Ectodermal cell (in vitro differentiated cells): ENCODE data around the gene LTB4R. TPM values are rescaled to one million over a fixed set of nuclear protein-coding genes. Genes with fewer than 3 reads are reported as not detected.

ENCODE experiments used
- H3K27ac ChIP-seq: 2 replicates; pipeline ENCODE4 v1.7.0; 2013; ENCODE audit warnings: mild to moderate bottlenecking, low read depth, low read length; ENCODE audit not compliant: insufficient read depth, poor library complexity, severe bottlenecking
- H3K27me3 ChIP-seq: 2 replicates; pipeline ENCODE4 v1.7.0; 2013; ENCODE audit warnings: mild to moderate bottlenecking, low read length; ENCODE audit not compliant: insufficient read depth, control insufficient read depth, poor library complexity, severe bottlenecking
- H3K36me3 ChIP-seq: one replicate; pipeline ENCODE4 v1.7.0; 2013; ENCODE audit warnings: low read length; ENCODE audit not compliant: control insufficient read depth, insufficient read depth
- H3K4me1 ChIP-seq: one replicate; pipeline ENCODE4 v1.7.0; 2013; ENCODE audit warnings: low read length; ENCODE audit not compliant: control insufficient read depth, insufficient read depth
- H3K4me3 ChIP-seq: 2 replicates; pipeline ENCODE4 v1.7.0; 2013; ENCODE audit warnings: low read depth, low read length, control low read depth; ENCODE audit not compliant: insufficient read depth
- H3K9me3 ChIP-seq: 2 replicates; pipeline ENCODE4 v1.7.0; 2013; ENCODE audit warnings: mild to moderate bottlenecking, low read length, moderate library complexity; ENCODE audit not compliant: control insufficient read depth
- WGBS, 2 experiments: methylation state at CpG; one replicate each; pipeline ENCODE4 v1.1.7; 2013; ENCODE audit warnings: missing lambda C conversion rate in 2 of 2; 5-methylcytosine and 5-hydroxymethylcytosine counted together
- polyA plus RNA-seq, 4 experiments: library from polyadenylated mRNA; stranded (reverse); fragments of 50-300 nt; gene quantifications; one replicate each; pipeline ENCODE4 v1.2.3, GENCODE V29; 2013

Gene LTB4R
- polyA plus RNA-seq (2013, experiment 1 of 4) = 7.4 TPM
- 7.6 TPM for polyA plus RNA-seq (2013, experiment 2 of 4)
- polyA plus RNA-seq (2013, experiment 3 of 4) = 6.4 TPM
- polyA plus RNA-seq (2013, experiment 4 of 4) = 7.9 TPM

DNA sequence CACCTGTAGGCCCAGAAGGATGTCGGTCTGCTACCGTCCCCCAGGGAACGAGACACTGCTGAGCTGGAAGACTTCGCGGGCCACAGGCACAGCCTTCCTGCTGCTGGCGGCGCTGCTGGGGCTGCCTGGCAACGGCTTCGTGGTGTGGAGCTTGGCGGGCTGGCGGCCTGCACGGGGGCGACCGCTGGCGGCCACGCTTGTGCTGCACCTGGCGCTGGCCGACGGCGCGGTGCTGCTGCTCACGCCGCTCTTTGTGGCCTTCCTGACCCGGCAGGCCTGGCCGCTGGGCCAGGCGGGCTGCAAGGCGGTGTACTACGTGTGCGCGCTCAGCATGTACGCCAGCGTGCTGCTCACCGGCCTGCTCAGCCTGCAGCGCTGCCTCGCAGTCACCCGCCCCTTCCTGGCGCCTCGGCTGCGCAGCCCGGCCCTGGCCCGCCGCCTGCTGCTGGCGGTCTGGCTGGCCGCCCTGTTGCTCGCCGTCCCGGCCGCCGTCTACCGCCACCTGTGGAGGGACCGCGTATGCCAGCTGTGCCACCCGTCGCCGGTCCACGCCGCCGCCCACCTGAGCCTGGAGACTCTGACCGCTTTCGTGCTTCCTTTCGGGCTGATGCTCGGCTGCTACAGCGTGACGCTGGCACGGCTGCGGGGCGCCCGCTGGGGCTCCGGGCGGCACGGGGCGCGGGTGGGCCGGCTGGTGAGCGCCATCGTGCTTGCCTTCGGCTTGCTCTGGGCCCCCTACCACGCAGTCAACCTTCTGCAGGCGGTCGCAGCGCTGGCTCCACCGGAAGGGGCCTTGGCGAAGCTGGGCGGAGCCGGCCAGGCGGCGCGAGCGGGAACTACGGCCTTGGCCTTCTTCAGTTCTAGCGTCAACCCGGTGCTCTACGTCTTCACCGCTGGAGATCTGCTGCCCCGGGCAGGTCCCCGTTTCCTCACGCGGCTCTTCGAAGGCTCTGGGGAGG, at the start of gene LTB4R:
Gene LTB4R (plus strand): TSS at position 857 of the 959 bp plus-strand sequence. CDS start 4,150 bp downstream, outside the sequence.
- H3K4me1 ChIP-seq = no peaks in the 10 kb centered on the region
- 96% methylated on average over 99 of the region's 99 CpGs for WGBS, 2 experiments
- peaks cover 5% of the 10 kb centered on the region for H3K36me3 ChIP-seq

DNA sequence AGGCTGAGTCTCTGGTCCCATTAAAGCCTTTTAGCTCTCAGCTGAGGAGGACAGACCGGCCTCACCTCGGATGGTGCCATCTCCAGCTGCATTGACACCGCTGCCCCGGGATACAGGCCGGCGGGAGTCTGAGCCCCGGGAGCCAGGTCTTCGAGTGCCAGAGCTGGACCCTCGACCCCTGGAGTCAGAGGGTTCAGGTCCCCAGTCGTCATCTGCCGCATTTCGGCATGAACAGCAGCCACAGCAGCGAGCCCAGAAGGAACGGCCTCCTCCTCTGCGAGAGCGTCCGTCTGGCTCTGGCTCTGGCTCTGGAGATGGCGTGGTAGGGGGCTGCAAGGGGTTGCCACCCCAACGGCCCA, 49.4 kb upstream of the LTB4R start:
- 92 to 93% methylated on average over 19 of the region's 19 CpGs for WGBS, 2 experiments
- H3K27ac ChIP-seq = no peak overlapping the region

More for the DNA sequence above, at the start of gene LTB4R:
- Histone ChIP-seq H3K27ac (no peak within 1 kb of the TSS), H3K9me3 (no peaks in the 10 kb centered on the region), H3K27me3 (no peaks in the 10 kb centered on the region), H3K4me3 (no peak within 1 kb of the TSS)

DNA sequence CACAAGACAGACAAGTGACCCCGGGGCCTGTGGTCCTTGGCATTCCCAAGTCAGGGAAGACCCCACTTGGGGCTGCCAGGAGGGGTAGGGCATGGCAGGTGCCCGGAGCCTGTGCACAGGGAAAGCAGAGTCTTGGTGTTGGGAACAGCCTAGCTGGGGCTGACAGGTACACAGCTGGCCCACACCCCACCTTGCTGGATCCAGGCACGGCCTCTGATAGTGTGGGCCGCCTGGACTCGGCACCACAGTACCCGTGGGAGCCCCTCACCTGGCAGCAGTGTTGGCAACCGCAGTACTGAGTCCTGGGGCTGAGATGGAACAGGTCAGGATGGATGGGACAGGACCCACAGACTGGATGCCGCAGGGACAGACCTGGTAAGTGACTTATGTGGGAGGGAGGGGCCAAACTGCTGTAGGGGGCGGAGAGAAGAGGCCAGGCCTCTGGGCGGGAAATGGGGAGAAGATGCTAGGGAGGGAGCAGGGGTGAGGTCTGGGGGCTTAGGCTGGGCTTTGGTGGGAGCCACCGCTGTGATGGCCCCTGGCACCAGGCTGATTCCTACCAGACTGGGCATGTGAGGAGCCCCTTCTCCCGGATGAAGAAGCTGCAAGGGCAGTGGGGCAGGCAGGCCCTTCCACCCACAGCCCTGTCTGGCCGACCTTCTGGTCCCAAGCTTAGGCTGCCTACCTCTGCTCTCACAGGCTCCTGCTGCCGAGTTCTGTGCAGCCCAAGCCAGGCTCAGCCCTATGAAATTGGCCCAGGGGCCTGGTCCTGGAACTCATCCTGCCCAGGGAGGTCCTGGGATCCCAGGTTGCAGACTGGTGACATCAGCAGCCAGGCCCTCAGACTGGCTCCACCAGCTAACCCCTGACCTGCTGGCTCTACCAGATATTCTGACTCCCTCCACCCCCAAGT, 48.2 kb upstream of the LTB4R start, which contains the start of gene TGM1:
Gene TGM1 (minus strand): TSS at position 357 of the 913 bp plus-strand sequence. CDS start 825 bp downstream, outside the sequence.
- 82 to 84% methylated on average over 14 of the region's 14 CpGs for WGBS, 2 experiments
- H3K9me3 ChIP-seq = no peaks in the 10 kb centered on the region
- no peak within 1 kb of the TSS for H3K27ac ChIP-seq
- H3K36me3 ChIP-seq = no peaks in the 10 kb centered on the region
- H3K27me3 ChIP-seq = no peaks in the 10 kb centered on the region
- no peaks in the 10 kb centered on the region for H3K4me1 ChIP-seq
- no peak within 1 kb of the TSS for H3K4me3 ChIP-seq

More for the DNA sequence above, 49.4 kb upstream of the LTB4R start:
- H3K4me3 ChIP-seq = no peak overlapping the region
- no peaks in the 10 kb centered on the region for H3K36me3 ChIP-seq
- no peaks in the 10 kb centered on the region for H3K4me1 ChIP-seq
- H3K9me3 ChIP-seq = no peaks in the 10 kb centered on the region
- no peaks in the 10 kb centered on the region for H3K27me3 ChIP-seq

DNA sequence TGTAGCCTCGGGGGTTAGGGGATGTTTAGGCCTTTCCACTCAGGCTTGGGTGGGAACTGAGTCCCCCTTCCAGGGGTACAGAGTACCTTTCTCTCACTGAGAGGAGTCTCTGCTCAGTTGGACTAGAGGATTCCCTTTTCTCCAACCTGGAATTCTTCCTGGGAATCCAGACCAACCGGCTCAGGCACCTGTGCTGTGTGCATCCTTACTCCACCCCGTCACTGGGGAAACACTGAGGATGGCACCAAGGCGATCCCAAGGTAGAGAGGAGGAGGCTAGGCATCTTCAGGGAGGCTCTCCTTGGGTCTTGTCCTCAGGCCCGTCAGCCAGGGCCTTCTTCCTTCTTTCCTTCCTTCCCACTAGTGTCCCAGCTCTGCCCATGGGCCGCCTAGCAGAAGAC, 47.5 kb upstream of the LTB4R start:
- Histone ChIP-seq H3K36me3 (no peaks in the 10 kb centered on the region), H3K27me3 (no peaks in the 10 kb centered on the region), H3K9me3 (no peaks in the 10 kb centered on the region), H3K27ac (no peak overlapping the region), H3K4me3 (no peak overlapping the region), H3K4me1 (no peaks in the 10 kb centered on the region)
- WGBS, 2 experiments = 84 to 92% methylated on average over 6 of the region's 6 CpGs

DNA sequence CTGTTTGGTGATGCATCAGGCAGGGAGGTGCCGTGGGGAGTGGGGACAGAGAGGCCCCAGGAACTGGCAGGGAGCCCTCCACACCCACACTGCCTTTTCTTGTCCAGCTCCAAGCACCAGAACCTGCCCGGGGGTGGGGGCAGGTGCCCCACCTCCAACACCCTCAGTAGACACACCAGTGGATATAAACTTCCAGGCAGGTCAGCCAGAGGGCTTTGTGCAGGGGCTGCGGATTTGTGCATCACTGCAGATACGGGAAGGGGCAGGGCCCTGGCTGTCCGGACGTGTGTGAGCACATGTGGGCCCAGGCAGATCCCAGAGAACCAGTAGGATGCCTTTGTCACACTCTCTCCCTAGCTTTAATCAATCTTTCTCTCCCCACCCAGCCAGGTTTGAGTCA, 47.0 kb upstream of the LTB4R start:
- Histone ChIP-seq H3K4me1 (no peaks in the 10 kb centered on the region), H3K27ac (no peak overlapping the region)
- 88 to 89% methylated on average over 6 of the region's 6 CpGs for WGBS, 2 experiments

GRCh38 chr14:24266344-24267244, 44.7 kb upstream of the LTB4R start:
- Histone ChIP-seq H3K27ac (no peak overlapping the region), H3K4me3 (no peak overlapping the region), H3K4me1 (no peaks in the 10 kb centered on the region), H3K36me3 (no peaks in the 10 kb centered on the region), H3K9me3 (no peaks in the 10 kb centered on the region), H3K27me3 (no peaks in the 10 kb centered on the region)
- 93 to 94% methylated on average over 18 of the region's 18 CpGs for WGBS, 2 experiments

More for the DNA sequence above, 47.0 kb upstream of the LTB4R start:
- no peaks in the 10 kb centered on the region for H3K27me3 ChIP-seq
- H3K9me3 ChIP-seq = no peaks in the 10 kb centered on the region
- H3K36me3 ChIP-seq = no peaks in the 10 kb centered on the region
- H3K4me3 ChIP-seq = no peak overlapping the region

DNA sequence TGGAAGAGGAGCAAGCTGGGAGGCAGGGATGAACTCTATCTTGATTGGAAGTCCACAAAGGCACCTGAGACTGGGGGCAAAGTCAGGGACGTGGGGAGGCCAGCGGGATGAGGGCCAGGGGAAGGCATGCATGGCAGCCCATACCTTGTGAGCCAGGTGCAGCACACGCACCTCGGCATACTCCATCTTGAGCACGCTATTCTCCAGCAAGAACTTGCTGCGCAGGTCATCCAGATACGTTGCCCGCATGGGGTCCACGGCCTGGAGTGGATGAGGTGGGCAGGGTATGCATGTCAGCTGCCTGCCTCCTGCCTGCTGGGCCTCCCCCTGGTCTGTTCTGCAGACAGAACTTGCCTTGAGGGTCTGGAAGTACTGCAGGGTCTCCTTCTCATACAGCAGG, 43.8 kb upstream of the LTB4R start:
- no peaks in the 10 kb centered on the region for H3K4me1 ChIP-seq
- no peaks in the 10 kb centered on the region for H3K9me3 ChIP-seq
- no peak overlapping the region for H3K27ac ChIP-seq
- 94 to 95% methylated on average over 9 of the region's 9 CpGs for WGBS, 2 experiments
- H3K36me3 ChIP-seq = no peaks in the 10 kb centered on the region
- no peak overlapping the region for H3K4me3 ChIP-seq
- no peaks in the 10 kb centered on the region for H3K27me3 ChIP-seq

- no peaks in the 10 kb centered on the region for H3K27me3 ChIP-seq
- no peaks in the 10 kb centered on the region for H3K9me3 ChIP-seq
- no peaks in the 10 kb centered on the region for H3K36me3 ChIP-seq
- WGBS, 2 experiments = 93 to 96% methylated on average over 9 of the region's 9 CpGs
- no peaks in the 10 kb centered on the region for H3K4me1 ChIP-seq
- no peak overlapping the region for H3K4me3 ChIP-seq
- no peak overlapping the region for H3K27ac ChIP-seq
These were observed 43.1 kb upstream of the LTB4R start for GRCh38 chr14:24268225-24268624.

GRCh38 chr14:24269368-24269767, 41.9 kb upstream of the LTB4R start:
- H3K9me3 ChIP-seq = no peaks in the 10 kb centered on the region

More at GRCh38 chr14:24269368-24269767, 41.9 kb upstream of the LTB4R start:
- Histone ChIP-seq H3K4me3 (no peak overlapping the region), H3K36me3 (no peaks in the 10 kb centered on the region), H3K27ac (no peak overlapping the region), H3K4me1 (no peaks in the 10 kb centered on the region), H3K27me3 (no peaks in the 10 kb centered on the region)
- 94 to 95% methylated on average over 8 of the region's 8 CpGs for WGBS, 2 experiments
